CD14-positive monocyte (primary cell): ENCODE measurements around the gene SIPA1L3. TPM values are rescaled to one million over a fixed set of nuclear protein-coding genes. Genes with fewer than 3 reads are reported as not detected.

ENCODE experiments used
- DNase-seq, 3 donors: peaks; one replicate each; pipeline ENCODE4 v3.0.0-alpha.2; 2011 to 2022
- H2AFZ ChIP-seq: 2 replicates; pipeline ENCODE4 v1.6.0; 2012; ENCODE audit warnings: mild to moderate bottlenecking, low read depth, low read length, inconsistent platforms; ENCODE audit not compliant: insufficient read depth, poor library complexity, severe bottlenecking
- H3K27ac ChIP-seq, 2 donors: 1 replicate in 1 of 2; 2 replicates in 1 of 2; pipeline ENCODE4 v1.5.1; 2012 to 2013; ENCODE audit warnings: low read length in 2 of 2, control low read depth in 1 of 2, inconsistent platforms in 1 of 2, low read depth in 1 of 2, mild to moderate bottlenecking in 1 of 2
- H3K27me3 ChIP-seq, 2 donors: one replicate each; pipeline versions ENCODE4 v1.6.0 to v1.6.1; 2011 to 2013; ENCODE audit warnings: low read length in 2 of 2; ENCODE audit not compliant: control insufficient read depth in 2 of 2, insufficient read depth in 2 of 2
- H3K36me3 ChIP-seq, 2 donors: replicated peaks in 1 of 2; 1 replicate in 1 of 2; 2 replicates in 1 of 2; pipeline versions ENCODE4 v1.5.1 to v1.6.1; 2012 to 2013; ENCODE audit warnings: low read length in 2 of 2, control low read depth in 1 of 2, inconsistent platforms in 1 of 2, mild to moderate bottlenecking in 1 of 2; ENCODE audit not compliant: insufficient read depth in 2 of 2, control insufficient read depth in 1 of 2
- H3K4me1 ChIP-seq, 2 donors: 1 replicate in 1 of 2; 2 replicates in 1 of 2; pipeline versions ENCODE4 v1.5.1 to v1.6.1; 2012 to 2013; ENCODE audit warnings: low read length in 2 of 2, control low read depth in 1 of 2, inconsistent platforms in 1 of 2, mild to moderate bottlenecking in 1 of 2, moderate library complexity in 1 of 2; ENCODE audit not compliant: insufficient read depth in 2 of 2, control insufficient read depth in 1 of 2
- H3K4me2 ChIP-seq: replicated peaks from 2 replicates; pipeline ENCODE3; 2012; ENCODE audit warnings: low read length, moderate library complexity, mild to moderate bottlenecking; ENCODE audit not compliant: poor library complexity, severe bottlenecking; ENCODE audit errors: extremely low read depth
- H3K4me3 ChIP-seq, 3 experiments: fragments of 200-600 bp in 1 of 3; sonication (generic) in 1 of 3; replicated peaks in 1 of 3; 1 replicate in 2 of 3; 2 replicates in 1 of 3; pipeline ENCODE4 v1.5.1; 2011 to 2013; ENCODE audit warnings: low read length in 3 of 3, mild to moderate bottlenecking in 3 of 3, control low read depth in 2 of 3, low read depth in 2 of 3, inconsistent platforms in 1 of 3, moderate library complexity in 1 of 3
- H3K79me2 ChIP-seq: 2 replicates; pipeline ENCODE4 v1.6.0; 2012; ENCODE audit warnings: mild to moderate bottlenecking, control low read depth, inconsistent platforms, low read length, moderate library complexity; ENCODE audit not compliant: insufficient read depth
- H3K9ac ChIP-seq: 2 replicates; pipeline ENCODE4 v1.6.0; 2017; ENCODE audit warnings: low read length, mild to moderate bottlenecking; ENCODE audit not compliant: insufficient read depth, poor library complexity, severe bottlenecking
- H3K9me3 ChIP-seq, 2 donors: replicated peaks in 1 of 2; 1 replicate in 1 of 2; 2 replicates in 1 of 2; pipeline versions ENCODE4 v1.5.1 to v1.6.1; 2012 to 2013; ENCODE audit warnings: low read length in 2 of 2, control low read depth in 1 of 2; ENCODE audit not compliant: control insufficient read depth in 1 of 2, insufficient read depth in 1 of 2
- H4K20me1 ChIP-seq: 2 replicates; pipeline ENCODE4 v1.6.0; 2012; ENCODE audit warnings: mild to moderate bottlenecking, low read length, control low read depth, moderate library complexity; ENCODE audit not compliant: insufficient read depth
- H3K27ac Mint-ChIP-seq, 7 donors: one replicate each; pipeline ENCODE4 v1.8.0; 2020; ENCODE audit warnings: mild to moderate bottlenecking in 7 of 7, mixed read lengths in 7 of 7, moderate library complexity in 6 of 7, inconsistent platforms in 2 of 7
- H3K27me3 Mint-ChIP-seq, 3 donors: one replicate each; pipeline ENCODE4 v1.8.0; 2021 to 2022; ENCODE audit warnings: low read depth in 3 of 3, mild to moderate bottlenecking in 3 of 3, mixed read lengths in 3 of 3, moderate library complexity in 3 of 3, inconsistent platforms in 1 of 3
- H3K36me3 Mint-ChIP-seq, 2 donors: one replicate each; pipeline ENCODE4 v1.8.0; 2020; ENCODE audit warnings: mixed read lengths in 2 of 2, inconsistent platforms in 1 of 2, mild to moderate bottlenecking in 1 of 2
- H3K4me1 Mint-ChIP-seq: one replicate; pipeline ENCODE4 v1.8.0; 2020; ENCODE audit warnings: mild to moderate bottlenecking, mixed read lengths
- H3K4me3 Mint-ChIP-seq, 2 donors: one replicate each; pipeline ENCODE4 v1.8.0; 2020; ENCODE audit warnings: mild to moderate bottlenecking in 2 of 2, mixed read lengths in 2 of 2, moderate library complexity in 1 of 2
- H3K9me3 Mint-ChIP-seq, 7 donors: one replicate each; pipeline ENCODE4 v1.8.0; 2020 to 2022; ENCODE audit warnings: mixed read lengths in 7 of 7, mild to moderate bottlenecking in 6 of 7, moderate library complexity in 6 of 7, inconsistent platforms in 2 of 7
- CTCF ChIP-seq: fragments of 200-600 bp; IDR thresholded peaks from one replicate; pipeline ENCODE4 v1.8.0; 2022; ENCODE audit warnings: antibody characterized with exemption, mild to moderate bottlenecking
- WGBS: methylation state at CpG from one replicate; pipeline ENCODE4 v1.1.5; 2013; ENCODE audit warnings: missing lambda C conversion rate; ENCODE audit not compliant: insufficient coverage; 5-methylcytosine and 5-hydroxymethylcytosine counted together
- intact Hi-C, 2 donors: fragments of 100-400 bp; cut with micrococcal nuclease; formaldehyde crosslinking; loops; one replicate each; pipeline versions ENCODE4 v1.15.0 to v1.15.1; 2023
- polyA plus RNA-seq, 3 donors: library from polyadenylated mRNA; depleted of rRNA in 1 of 3; unstranded in 2 of 3; stranded (reverse) in 1 of 3; fragments of 300-500 nt in 2 of 3; fragments of >200 nt in 1 of 3; fragmentation: Illumina TruSeq in 2 of 3; gene quantifications; 1 replicate in 2 of 3; 2 replicates in 1 of 3; pipeline ENCODE4 v1.2.3, GENCODE V29; 2012 to 2021

The SIPA1L3 gene
- polyA plus RNA-seq, 3 donors, result 0.55 to 4.5 (median 0.99) TPM

- intact Hi-C loops, result no loop called here
- Histone ChIP-seq H3K9me3 (peaks cover 5 to 7% of the 10 kb centered on the region in 2 donors), H3K4me2 (no peak overlapping the region), H3K79me2 (peaks cover 5% of the 10 kb centered on the region), H4K20me1 (peaks cover 4% of the 10 kb centered on the region), H3K27me3 (no peaks in the 10 kb centered on the region), H3K9ac (no peak overlapping the region), H2AFZ (no peak overlapping the region), H3K4me1 (peaks cover 0 to 13% of the 10 kb centered on the region in 2 donors), H3K27ac (no peak overlapping the region), H3K4me3 (no peak overlapping the region), H3K36me3 (no peaks in the 10 kb centered on the region)
- peaks cover 3 to 7% of the 10 kb centered on the region in 2 donors for H3K36me3 Mint-ChIP-seq
- peaks cover 4 to 16% (median 7%) of the 10 kb centered on the region in 7 donors for H3K9me3 Mint-ChIP-seq
- 63% methylated on average over 3 of the region's 4 CpGs for whole genome bisulfite sequencing
- H3K4me1 Mint-ChIP-seq, result peaks cover 15% of the 10 kb centered on the region
- peak overlapping the region in 4 of 7 donors; percentile 16 to 63 (median 36) for H3K27ac Mint-ChIP-seq
- H3K4me3 Mint-ChIP-seq, result no peak overlapping the region
- no peak for TF ChIP-seq CTCF
- H3K27me3 Mint-ChIP-seq, result peaks cover 0 to 2% (median 0%) of the 10 kb centered on the region in 3 donors
- DNase-seq, result no peak
These were observed 56.4 kb downstream of the SIPA1L3 start for GRCh38 chr19:37963190-37963936.

- DNase-seq, result no peak
- peaks cover 4% of the 10 kb centered on the region for H4K20me1 ChIP-seq
- H3K27ac Mint-ChIP-seq, result no peak overlapping the region
- peaks cover 0 to 2% (median 0%) of the 10 kb centered on the region in 3 donors for H3K27me3 Mint-ChIP-seq
- H3K9me3 ChIP-seq, result peaks cover 5 to 7% of the 10 kb centered on the region in 2 donors
- peaks cover 5% of the 10 kb centered on the region for H3K79me2 ChIP-seq
- no peak overlapping the region for H3K4me3 ChIP-seq
- H3K9me3 Mint-ChIP-seq, result peaks cover 4 to 20% (median 7%) of the 10 kb centered on the region in 7 donors
- intact Hi-C loops, result no loop called here
- no peak overlapping the region for H3K4me3 Mint-ChIP-seq
- no peak overlapping the region for H2AFZ ChIP-seq
- TF ChIP-seq CTCF, result no peak
- no peak overlapping the region for H3K9ac ChIP-seq
- WGBS, result no CpG with 5 or more reads among the region's 2 CpGs
- peaks cover 5 to 7% of the 10 kb centered on the region in 2 donors for H3K36me3 Mint-ChIP-seq
- peaks cover 0 to 13% of the 10 kb centered on the region in 2 donors for H3K4me1 ChIP-seq
- no peak overlapping the region for H3K27ac ChIP-seq
- H3K27me3 ChIP-seq, result no peaks in the 10 kb centered on the region
- H3K36me3 ChIP-seq, result no peaks in the 10 kb centered on the region
- H3K4me2 ChIP-seq, result no peak overlapping the region
- H3K4me1 Mint-ChIP-seq, result peaks cover 15% of the 10 kb centered on the region
These were observed 57.1 kb downstream of the SIPA1L3 start for GRCh38 chr19:37964109-37964508.
